Spleen (tissue), 11 donors: Measurements from ENCODE around the gene ALDOB. TPM values are rescaled to one million over a fixed set of nuclear protein-coding genes. Genes with fewer than 3 reads are reported as not detected.

Experiments used
- DNase-seq: peaks from one replicate; pipeline ENCODE4 v3.0.0-alpha.2; 2020
- H3K27ac ChIP-seq, 8 donors: fragments of 200-600 bp; sonication (generic) in 7 of 8; 1 replicate in 4 of 8; 2 replicates in 4 of 8; pipeline versions ENCODE4 v1.5.0 to v1.8.0; 2016 to 2021; ENCODE audit warnings: inconsistent platforms in 4 of 8, mild to moderate bottlenecking in 4 of 8, moderate library complexity in 1 of 8
- H3K27me3 ChIP-seq, 7 donors: fragments of 200-600 bp; sonication (generic) in 6 of 7; replicated peaks in 1 of 7; 1 replicate in 4 of 7; 2 replicates in 3 of 7; pipeline versions ENCODE4 v1.5.0 to v1.8.0; 2016 to 2021; ENCODE audit warnings: inconsistent platforms in 3 of 7, mild to moderate bottlenecking in 1 of 7
- H3K36me3 ChIP-seq, 6 donors: fragments of 200-600 bp; sonication (generic) in 5 of 6; 1 replicate in 4 of 6; 2 replicates in 2 of 6; pipeline versions ENCODE4 v1.5.0 to v1.8.0; 2016 to 2021; ENCODE audit warnings: inconsistent platforms in 2 of 6
- H3K4me1 ChIP-seq, 6 donors: fragments of 200-600 bp; sonication (generic) in 5 of 6; 1 replicate in 3 of 6; 2 replicates in 3 of 6; pipeline versions ENCODE4 v1.5.0 to v1.8.0; 2016 to 2021; ENCODE audit warnings: inconsistent platforms in 3 of 6
- H3K4me3 ChIP-seq, 8 donors: fragments of 200-600 bp; sonication (generic) in 7 of 8; 1 replicate in 4 of 8; 2 replicates in 4 of 8; pipeline versions ENCODE4 v1.5.0 to v1.8.0; 2016 to 2021; ENCODE audit warnings: inconsistent platforms in 4 of 8, mild to moderate bottlenecking in 4 of 8, moderate library complexity in 2 of 8
- H3K9me3 ChIP-seq, 8 donors: fragments of 200-600 bp; sonication (generic) in 7 of 8; 1 replicate in 4 of 8; 2 replicates in 4 of 8; pipeline versions ENCODE4 v1.5.0 to v1.8.0; 2016 to 2021; ENCODE audit warnings: inconsistent platforms in 4 of 8
- POLR2A ChIP-seq, 3 donors: fragments of 450-650 bp; IDR thresholded peaks; one replicate each; pipeline ENCODE4 v1.5.1; 2017; ENCODE audit warnings: antibody characterized with exemption in 3 of 3, mild to moderate bottlenecking in 1 of 3
- POLR2AphosphoS5 ChIP-seq, 3 donors: sonication (generic); formaldehyde crosslinking; IDR thresholded peaks; one replicate each; pipeline ENCODE4 v1.5.1; 2017; ENCODE audit warnings: antibody characterized with exemption in 3 of 3
- WGBS, 5 donors: extraction: QIAGEN DNeasy Blood & Tissue Kit in 3 of 5; methylation state at CpG; one replicate each; pipeline versions ENCODE4 v1.1.5 to v1.1.7; 2013 to 2018; 5-methylcytosine and 5-hydroxymethylcytosine counted together
- intact Hi-C: fragments of 100-400 bp; cut with DNase I; formaldehyde crosslinking; loops from one replicate; pipeline ENCODE4 v1.15.0; 2023; ENCODE audit warnings: low total_unique reads
- polyA plus RNA-seq, 3 donors: library from polyadenylated mRNA; stranded (reverse); fragments of 200-250 nt; gene quantifications; one replicate each; pipeline ENCODE4 v1.2.1, GENCODE V29; 2013
- total RNA-seq, 7 donors: library from RNA; depleted of rRNA in 3 of 7; stranded (reverse); fragments of >200 nt in 3 of 7; fragmentation: NEBNext Ultra II Directional in 4 of 7; extraction: Animal tissue kit (Norgen Biotek cat#: 25700) in 4 of 7; gene quantifications; one replicate each; pipeline versions ENCODE4 v1.1.0 to v1.2.1, GENCODE V29; 2016 to 2021
- TF ChIP-seq, protein P1 (sequence below), 11 experiments: fragments of 200-600 bp in 7 of 11; fragments of 450-650 bp in 4 of 11; sonication (generic) in 4 of 11; IDR thresholded peaks in 8 of 11; conservative IDR thresholded peaks in 3 of 11; 1 replicate in 7 of 11; 2 replicates in 4 of 11; pipeline versions ENCODE4 v1.4.0 to v1.8.0; 2016 to 2021; ENCODE audit warnings: antibody characterized with exemption in 11 of 11, inconsistent platforms in 4 of 11, mild to moderate bottlenecking in 1 of 11
- donor health status: healthy with polysubstance abuse.
- donor health status: DM: no; HTN: no; CAD: no; lungs with moderate emphysema.
- donor health status: DM: no; HTN: no; CAD: no.
- donor health status: Bipolar disorder and iron deficiency.
- donor health status: healthy.
- donor health status: DM: no; HTN: no; CAD: no.
- donor health status: DM: yes; HTN: yes; CAD: no.

ALDOB gene
- total and polyA plus RNA-seq, 10 donors: 0.15 to 0.83 (median 0.40) TPM; not detected in 6

DNA sequence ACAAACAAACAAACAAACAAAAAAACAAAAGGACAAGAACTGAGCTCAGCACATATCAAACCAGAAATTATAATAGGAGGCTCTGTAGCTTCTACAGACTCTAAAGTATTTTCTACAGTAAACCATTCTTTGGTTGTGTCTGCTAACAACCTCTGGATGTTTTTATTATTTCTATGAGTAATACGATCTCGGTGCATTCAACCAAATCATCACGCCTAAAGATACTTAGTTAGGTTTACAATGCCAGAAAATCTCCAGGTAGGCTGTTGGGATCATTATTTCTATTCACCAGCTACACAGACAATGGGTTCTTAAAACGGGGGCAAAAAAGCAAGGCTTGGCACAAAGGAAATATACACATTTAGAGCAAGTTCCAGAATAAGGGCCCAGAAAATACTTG is 41.6 kb upstream of the ALDOB start:
- WGBS, 5 donors: 82 to 88% (median 85%) methylated on average over 4 of the region's 4 CpGs
- Histone ChIP-seq H3K4me3 (no peak overlapping the region), H3K27ac (no peak overlapping the region), H3K4me1 (no peaks in the 10 kb centered on the region), H3K9me3 (no peaks in the 10 kb centered on the region), H3K36me3 (peaks cover 0 to 10% (median 0%) of the 10 kb centered on the region in 6 donors), H3K27me3 (peaks cover 0 to 18% (median 0%) of the 10 kb centered on the region in 7 donors)
- DNase-seq: no peak
- TF ChIP-seq, protein P1, sequence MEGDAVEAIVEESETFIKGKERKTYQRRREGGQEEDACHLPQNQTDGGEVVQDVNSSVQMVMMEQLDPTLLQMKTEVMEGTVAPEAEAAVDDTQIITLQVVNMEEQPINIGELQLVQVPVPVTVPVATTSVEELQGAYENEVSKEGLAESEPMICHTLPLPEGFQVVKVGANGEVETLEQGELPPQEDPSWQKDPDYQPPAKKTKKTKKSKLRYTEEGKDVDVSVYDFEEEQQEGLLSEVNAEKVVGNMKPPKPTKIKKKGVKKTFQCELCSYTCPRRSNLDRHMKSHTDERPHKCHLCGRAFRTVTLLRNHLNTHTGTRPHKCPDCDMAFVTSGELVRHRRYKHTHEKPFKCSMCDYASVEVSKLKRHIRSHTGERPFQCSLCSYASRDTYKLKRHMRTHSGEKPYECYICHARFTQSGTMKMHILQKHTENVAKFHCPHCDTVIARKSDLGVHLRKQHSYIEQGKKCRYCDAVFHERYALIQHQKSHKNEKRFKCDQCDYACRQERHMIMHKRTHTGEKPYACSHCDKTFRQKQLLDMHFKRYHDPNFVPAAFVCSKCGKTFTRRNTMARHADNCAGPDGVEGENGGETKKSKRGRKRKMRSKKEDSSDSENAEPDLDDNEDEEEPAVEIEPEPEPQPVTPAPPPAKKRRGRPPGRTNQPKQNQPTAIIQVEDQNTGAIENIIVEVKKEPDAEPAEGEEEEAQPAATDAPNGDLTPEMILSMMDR (IDR thresholded peaks at IDR 0.05 in 8 of 11, conservative IDR thresholded peaks at IDR 0.05 in 3 of 11): no peak
- TF ChIP-seq POLR2A (IDR thresholded peaks at IDR 0.05): no peak
- intact Hi-C loops: no loop called here

DNA sequence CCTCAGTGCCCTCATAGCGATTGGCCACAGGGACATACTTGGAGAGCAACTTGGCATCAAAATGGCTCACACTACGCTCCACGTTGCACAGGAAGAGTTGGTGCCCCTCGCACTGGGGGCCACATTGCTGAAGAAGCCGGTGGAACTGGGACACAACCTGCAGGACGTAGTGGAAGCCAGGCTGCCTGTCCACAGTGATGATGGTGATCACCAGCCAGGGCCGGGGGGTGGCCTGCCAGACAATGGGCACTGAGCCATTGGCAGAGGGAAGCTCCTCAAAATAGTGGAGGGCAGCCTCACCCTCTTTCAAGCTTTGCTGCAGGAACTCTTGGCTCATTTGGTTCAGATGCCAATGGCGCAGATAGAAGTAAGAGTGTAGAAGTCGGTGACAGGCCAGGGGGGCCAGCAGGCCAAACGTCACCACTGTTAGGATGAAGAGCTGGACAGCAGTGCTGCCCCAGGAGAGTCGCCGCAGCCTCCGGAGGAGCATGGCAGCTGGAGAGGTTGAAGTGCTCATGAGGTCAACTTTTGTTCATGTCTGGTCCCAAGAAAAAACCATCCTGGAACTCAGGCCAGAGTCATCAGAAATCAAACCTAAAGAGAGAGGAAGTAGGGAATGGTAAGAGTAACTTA is 41.1 kb upstream of the ALDOB start:
- WGBS, 5 donors: 87 to 96% (median 92%) methylated on average over 11 to 13 of the region's 13 CpGs
- H3K4me3 ChIP-seq: no peak overlapping the region
- no peaks in the 10 kb centered on the region for H3K9me3 ChIP-seq
- peaks cover 0 to 16% (median 0%) of the 10 kb centered on the region in 7 donors for H3K27me3 ChIP-seq
- no peaks in the 10 kb centered on the region for H3K4me1 ChIP-seq
- DNase-seq: no peak
- TF ChIP-seq POLR2A (IDR thresholded peaks at IDR 0.05) (no peak), POLR2AphosphoS5 (IDR thresholded peaks at IDR 0.05) (no peak)
- TF ChIP-seq, protein P1 (IDR thresholded peaks at IDR 0.05 in 8 of 11, conservative IDR thresholded peaks at IDR 0.05 in 3 of 11): no peak
- intact Hi-C loops: no loop called here
- no peak overlapping the region for H3K27ac ChIP-seq
- H3K36me3 ChIP-seq: peaks cover 0 to 10% (median 0%) of the 10 kb centered on the region in 6 donors

DNA sequence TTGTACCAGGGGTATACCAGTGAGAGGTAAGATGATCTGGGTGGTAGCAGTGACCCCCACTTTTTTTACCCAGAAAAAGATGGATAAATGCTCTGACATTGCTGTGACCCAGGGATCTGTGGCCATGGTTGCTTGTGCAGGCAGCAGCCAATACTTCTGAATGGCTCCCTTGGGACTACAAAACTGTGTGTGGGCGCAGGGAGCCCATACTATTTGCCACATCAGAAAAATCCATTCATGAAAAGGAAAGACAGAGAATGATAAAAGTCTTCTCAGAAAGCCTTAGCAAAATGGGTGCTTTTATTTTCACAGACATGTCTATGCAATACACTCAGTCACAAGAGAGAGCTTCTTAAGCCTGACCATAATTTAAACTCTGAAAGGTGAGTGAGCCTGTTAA is 37.3 kb upstream of the ALDOB start:
- TF ChIP-seq, protein P1 (IDR thresholded peaks at IDR 0.05 in 8 of 11, conservative IDR thresholded peaks at IDR 0.05 in 3 of 11): no peak
- TF ChIP-seq POLR2AphosphoS5 (IDR thresholded peaks at IDR 0.05) (no peak), POLR2A (IDR thresholded peaks at IDR 0.05) (no peak)
- peaks cover 0 to 18% (median 0%) of the 10 kb centered on the region in 7 donors for H3K27me3 ChIP-seq
- WGBS, 5 donors: 67 to 75% (median 72%) methylated on average over 1 of the region's 1 CpG
- no peaks in the 10 kb centered on the region for H3K4me1 ChIP-seq
- intact Hi-C loops: no loop called here
- H3K9me3 ChIP-seq: no peaks in the 10 kb centered on the region
- DNase-seq: no peak
- H3K36me3 ChIP-seq: peaks cover 0 to 10% (median 0%) of the 10 kb centered on the region in 6 donors
- no peak overlapping the region for H3K27ac ChIP-seq
- H3K4me3 ChIP-seq: no peak overlapping the region

DNA sequence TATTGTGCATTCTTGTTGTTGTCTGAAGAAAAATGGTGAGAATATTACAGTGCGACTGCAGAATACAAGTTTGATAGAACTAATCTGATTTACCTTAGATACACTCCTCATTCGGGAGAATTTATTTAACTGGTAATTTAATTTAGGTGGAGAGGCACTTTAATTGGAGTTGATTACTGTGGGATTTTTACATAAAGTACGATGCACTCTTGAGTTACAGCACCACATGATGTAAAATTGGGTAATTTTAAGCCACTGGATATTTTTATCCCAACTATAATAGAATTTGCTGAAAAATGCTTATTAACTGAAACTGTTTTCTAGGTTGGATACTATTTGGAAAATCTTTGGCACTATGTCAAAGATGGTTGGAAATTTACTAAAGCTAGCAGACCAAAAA is 35.4 kb upstream of the ALDOB start:
- H3K9me3 ChIP-seq: no peaks in the 10 kb centered on the region
- intact Hi-C loops: no loop called here
- peaks cover 0 to 14% (median 0%) of the 10 kb centered on the region in 7 donors for H3K27me3 ChIP-seq
- H3K4me1 ChIP-seq: no peaks in the 10 kb centered on the region
- no peak for TF ChIP-seq POLR2A (IDR thresholded peaks at IDR 0.05)
- TF ChIP-seq, protein P1 (IDR thresholded peaks at IDR 0.05 in 8 of 11, conservative IDR thresholded peaks at IDR 0.05 in 3 of 11): no peak
- TF ChIP-seq POLR2AphosphoS5 (IDR thresholded peaks at IDR 0.05): no peak
- H3K4me3 ChIP-seq: no peak overlapping the region
- DNase-seq: no peak
- peaks cover 0 to 2% (median 0%) of the 10 kb centered on the region in 6 donors for H3K36me3 ChIP-seq
- no peak overlapping the region for H3K27ac ChIP-seq
- 73 to 90% (median 84%) methylated on average over 3 of the region's 3 CpGs for WGBS, 5 donors
